Stimulated activated CD8-positive, alpha-beta memory T cell treated with anti-CD3 and anti-CD28 coated beads, Interleukin-12 subunit alpha, Interleukin-12 subunit beta, amount 100 ng/mL, for 1 hour (primary cell): ENCODE data around the gene RBM34.
"Not testable (repeated sequence)": the region's sequence is repeated elsewhere in the genome, so short reads cannot be mapped to it uniquely, and the experiment has no call there.

Experiments
- DNase-seq: peaks from one replicate; pipeline ENCODE4 v3.0.0-alpha.2; 2020; ENCODE audit warnings: low read depth

Gene RBM34

GRCh38 chr1:235160957-235161684, at the start of gene RBM34:
TSS of gene RBM34 (minus strand) at chr1:235161250. CDS start at chr1:235161226, 24 bp downstream.
- DNase-seq: peak; percentile 86

GRCh38 chr1:235207209-235207565, 46.1 kb upstream of the RBM34 start:
- DNase-seq: no peak

GRCh38 chr1:235206533-235207208, 45.6 kb upstream of the RBM34 start:
- DNase-seq: no peak

GRCh38 chr1:235205687-235206086, 44.6 kb upstream of the RBM34 start:
- DNase-seq: no peak

GRCh38 chr1:235203428-235203827, 42.4 kb upstream of the RBM34 start:
- DNase-seq: no peak

- DNase-seq: not testable (repeated sequence)
Measured at GRCh38 chr1:235202447-235202846, 41.4 kb upstream of the RBM34 start.

GRCh38 chr1:235199441-235199840, 38.4 kb upstream of the RBM34 start:
- DNase-seq: no peak

GRCh38 chr1:235190431-235190830, 29.4 kb upstream of the RBM34 start:
- DNase-seq: no peak

GRCh38 chr1:235187316-235187715, 26.3 kb upstream of the RBM34 start:
- no peak for DNase-seq

GRCh38 chr1:235181561-235182245, 20.7 kb upstream of the RBM34 start:
- no peak for DNase-seq

- no peak for DNase-seq
Measured at GRCh38 chr1:235180916-235181460, 19.9 kb upstream of the RBM34 start.

GRCh38 chr1:235176486-235176885, 15.4 kb upstream of the RBM34 start:
- no peak for DNase-seq

GRCh38 chr1:235169986-235170385, 8.9 kb upstream of the RBM34 start:
- no peak for DNase-seq

- DNase-seq: no peak
Measured at GRCh38 chr1:235168375-235168774, 7.3 kb upstream of the RBM34 start.

GRCh38 chr1:235161685-235162327, 756 bp upstream of the RBM34 start:
- no peak for DNase-seq

GRCh38 chr1:235160383-235160956, 580 bp downstream of the RBM34 start:
- DNase-seq: no peak

GRCh38 chr1:235159930-235160329, 1.1 kb downstream of the RBM34 start:
- not testable (repeated sequence) for DNase-seq

GRCh38 chr1:235159284-235159683, 1.8 kb downstream of the RBM34 start:
- DNase-seq: not testable (repeated sequence)

GRCh38 chr1:235158680-235159079, 2.4 kb downstream of the RBM34 start:
- no peak for DNase-seq

- DNase-seq: no peak
Measured at GRCh38 chr1:235157150-235157549, 3.9 kb downstream of the RBM34 start.

- no peak for DNase-seq
Measured at GRCh38 chr1:235156740-235157139, 4.3 kb downstream of the RBM34 start.

- DNase-seq: no peak
Measured at GRCh38 chr1:235156265-235156664, 4.8 kb downstream of the RBM34 start.
